ENCODE results near the gene TPM1. TPM values are rescaled to one million over a fixed set of nuclear protein-coding genes. Genes with fewer than 3 reads are reported as not detected.

Gene TPM1
- total and polyA plus RNA-seq, 10 of the 15 experiments (the other 5 are each of a cell fraction or from before 2014, with no cell fraction given) = 0.43 to 10.0 (median 2.4) TPM

DNA sequence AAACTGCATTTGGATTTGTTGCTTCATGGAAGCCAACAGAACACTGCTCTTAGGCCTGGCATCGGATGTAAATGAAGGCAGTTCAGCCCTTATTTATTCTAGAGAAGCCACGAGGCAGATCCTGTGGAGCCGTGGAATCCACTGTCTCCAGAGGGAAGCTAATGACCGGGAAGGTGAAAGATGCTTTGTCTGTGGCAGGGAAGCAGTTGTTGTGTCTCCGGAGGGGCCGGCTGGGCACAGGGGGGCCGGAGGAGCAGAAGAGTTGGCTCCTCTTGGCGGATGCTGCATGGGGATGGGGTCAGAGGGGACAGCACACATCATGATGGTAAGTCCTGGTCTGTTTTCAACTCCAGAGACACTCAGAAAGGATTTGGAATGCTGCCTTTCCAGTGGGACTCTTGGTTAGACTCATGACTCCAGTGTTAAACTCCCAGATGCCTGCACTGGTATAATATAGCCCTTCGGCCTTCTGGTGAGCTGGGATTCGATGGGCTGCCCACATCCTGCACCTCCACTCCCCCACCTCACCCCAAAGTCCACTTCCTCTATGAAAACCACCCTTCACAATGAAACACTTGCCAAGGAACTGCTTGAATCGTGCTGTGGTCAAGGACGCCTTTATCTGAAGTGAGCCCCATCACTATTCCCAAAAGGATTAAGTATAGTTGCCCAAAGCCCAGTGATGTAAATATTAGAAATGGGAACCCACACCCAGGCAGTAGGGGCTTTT lies 33.6 kb downstream of the TPM1 start:
- ATAC-seq (peak; percentile 46; the same call in 2 of the 3 replicates), DNase-seq (ENCODE audit: low read depth, low spot score) (no peak), FAIRE-seq (no peak)
- H4K20me1 ChIP-seq (ENCODE audit: control insufficient read depth, insufficient read depth) = no peaks in the 10 kb centered on the region; the same call in 1 of the 2 replicates
- no peaks in the 10 kb centered on the region for H3K79me2 ChIP-seq (ENCODE audit: control insufficient read depth, insufficient read depth, low read length)
- no peak overlapping the region for H2AFZ ChIP-seq (ENCODE audit: control insufficient read depth, low read depth, low read length)
- H3K27ac ChIP-seq (ENCODE audit: control insufficient read depth, insufficient read depth) = no peak overlapping the region
- ChIA-PET RAD21 (ENCODE audit: unreplicated experiment) (no interaction called here), SMC1A (ENCODE audit: uncharacterized antibody, unreplicated experiment) (interaction anchor here (0.7 to 0.8 kb wide), 2 partner anchors 31 to 37 kb away, joined by 3 read pairs; no protein-coding TSS in a partner anchor), CTCF (interaction anchor here (1.1 kb wide), 1 partner anchor 29 kb away, joined by 4 read pairs; no protein-coding TSS in a partner anchor), POLR2A (no interaction called here)
- H3K9me3 ChIP-seq (replicated peaks; ENCODE audit: control insufficient read depth, insufficient read depth, low read length) = no peaks in the 10 kb centered on the region
- peaks cover 9% of the 10 kb centered on the region for H3K4me1 ChIP-seq (ENCODE audit: control insufficient read depth, insufficient read depth, low read length)
- no peak overlapping the region for H3K4me2 ChIP-seq (ENCODE audit: control insufficient read depth, insufficient read depth)
- H3K9ac ChIP-seq (ENCODE audit: control insufficient read depth, insufficient read depth, low read length) = no peak overlapping the region
- no peak overlapping the region for H3K4me3 ChIP-seq
- no peaks in the 10 kb centered on the region for H3K27me3 ChIP-seq (replicated peaks in 1 of 2; ENCODE audit: control insufficient read depth in 2 of 2, insufficient read depth in 2 of 2, low read length in 1 of 2)
- WGBS (ENCODE audit: insufficient coverage, insufficient replicate concordance, low lambda C conversion rate, missing lambda C conversion rate) = 43% methylated on average over 12 of the region's 12 CpGs
- intact Hi-C loops (cut with micrococcal nuclease; ENCODE audit: unreplicated experiment) (no loop called here), in situ Hi-C loops (cut with MboI) (no loop called here)
- BruUV-seq (replicated peaks) = no TSS peak
- H3K36me3 ChIP-seq (ENCODE audit: control insufficient read depth in 2 of 2, insufficient read depth in 2 of 2, low read length in 1 of 2) = no peaks in the 10 kb centered on the region
- TF ChIP-seq, protein P1, sequence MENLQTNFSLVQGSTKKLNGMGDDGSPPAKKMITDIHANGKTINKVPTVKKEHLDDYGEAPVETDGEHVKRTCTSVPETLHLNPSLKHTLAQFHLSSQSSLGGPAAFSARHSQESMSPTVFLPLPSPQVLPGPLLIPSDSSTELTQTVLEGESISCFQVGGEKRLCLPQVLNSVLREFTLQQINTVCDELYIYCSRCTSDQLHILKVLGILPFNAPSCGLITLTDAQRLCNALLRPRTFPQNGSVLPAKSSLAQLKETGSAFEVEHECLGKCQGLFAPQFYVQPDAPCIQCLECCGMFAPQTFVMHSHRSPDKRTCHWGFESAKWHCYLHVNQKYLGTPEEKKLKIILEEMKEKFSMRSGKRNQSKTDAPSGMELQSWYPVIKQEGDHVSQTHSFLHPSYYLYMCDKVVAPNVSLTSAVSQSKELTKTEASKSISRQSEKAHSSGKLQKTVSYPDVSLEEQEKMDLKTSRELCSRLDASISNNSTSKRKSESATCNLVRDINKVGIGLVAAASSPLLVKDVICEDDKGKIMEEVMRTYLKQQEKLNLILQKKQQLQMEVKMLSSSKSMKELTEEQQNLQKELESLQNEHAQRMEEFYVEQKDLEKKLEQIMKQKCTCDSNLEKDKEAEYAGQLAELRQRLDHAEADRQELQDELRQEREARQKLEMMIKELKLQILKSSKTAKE (IDR thresholded peaks at IDR 0.05; ENCODE audit: low read depth, poor library complexity, severe bottlenecking) = no peak
- TF ChIP-seq RUNX3 (IDR thresholded peaks at IDR 0.05; ENCODE audit: low read length) (peak; percentile 19; the same call in 1 of the 2 replicates), SPI1 (IDR thresholded peaks at IDR 0.05; ENCODE audit: borderline replicate concordance, insufficient read depth, low read depth, low read length) (peak; percentile 65; the same call in 1 of the 2 replicates)

DNA sequence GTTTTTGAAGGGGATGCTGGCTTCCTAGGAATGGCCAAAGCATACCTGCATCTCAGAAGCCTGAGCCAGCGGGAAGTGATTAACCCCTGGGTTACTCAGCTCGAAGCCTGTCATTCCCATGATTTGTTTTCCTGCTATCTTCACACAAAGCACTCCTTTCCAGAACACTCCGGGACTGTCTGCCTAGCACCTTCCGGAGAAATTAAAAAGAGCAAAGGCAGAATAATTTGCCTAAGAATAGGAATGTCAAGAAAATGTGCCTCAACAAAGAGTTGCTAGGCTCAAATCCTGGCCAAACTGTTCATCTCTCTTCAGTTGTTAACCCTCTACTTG lies 34.1 kb downstream of the TPM1 start:
- 77% methylated on average over 4 of the region's 4 CpGs for WGBS (ENCODE audit: insufficient coverage, insufficient replicate concordance, low lambda C conversion rate, missing lambda C conversion rate)
- peaks cover 9% of the 10 kb centered on the region for H3K4me1 ChIP-seq (ENCODE audit: control insufficient read depth, insufficient read depth, low read length)
- intact Hi-C loops (cut with micrococcal nuclease; ENCODE audit: unreplicated experiment) (no loop called here), in situ Hi-C loops (cut with MboI) (no loop called here)
- TF ChIP-seq ESRRA (IDR thresholded peaks at IDR 0.05; ENCODE audit: low read length) = no peak
- ATAC-seq = no peak
- DNase-seq (ENCODE audit: low read depth, low spot score) = no peak
- no peak overlapping the region for H3K4me2 ChIP-seq (ENCODE audit: control insufficient read depth, insufficient read depth)
- no peaks in the 10 kb centered on the region for H3K79me2 ChIP-seq (ENCODE audit: control insufficient read depth, insufficient read depth, low read length)
- H2AFZ ChIP-seq (ENCODE audit: control insufficient read depth, low read depth, low read length) = no peak overlapping the region
- BruUV-seq (replicated peaks) = no TSS peak
- ChIA-PET POLR2A (no interaction called here), CTCF (interaction anchor here (1.1 kb wide), 1 partner anchor 29 kb away, joined by 4 read pairs; no protein-coding TSS in a partner anchor), SMC1A (ENCODE audit: uncharacterized antibody, unreplicated experiment) (no interaction called here), RAD21 (ENCODE audit: unreplicated experiment) (no interaction called here)
- FAIRE-seq = no peak
- no peak overlapping the region for H3K9ac ChIP-seq (ENCODE audit: control insufficient read depth, insufficient read depth, low read length)
- no peaks in the 10 kb centered on the region; the same call in 1 of the 2 replicates for H4K20me1 ChIP-seq (ENCODE audit: control insufficient read depth, insufficient read depth)
- H3K36me3 ChIP-seq (ENCODE audit: control insufficient read depth in 2 of 2, insufficient read depth in 2 of 2, low read length in 1 of 2) = no peaks in the 10 kb centered on the region
- no peaks in the 10 kb centered on the region for H3K27me3 ChIP-seq (replicated peaks in 1 of 2; ENCODE audit: control insufficient read depth in 2 of 2, insufficient read depth in 2 of 2, low read length in 1 of 2)
- H3K27ac ChIP-seq (ENCODE audit: control insufficient read depth, insufficient read depth) = no peak overlapping the region
- no peaks in the 10 kb centered on the region for H3K9me3 ChIP-seq (replicated peaks; ENCODE audit: control insufficient read depth, insufficient read depth, low read length)
- H3K4me3 ChIP-seq = no peak overlapping the region

Data from GM12878 (cell line).